ENCODE results near the gene CACNA1B.

DNA sequence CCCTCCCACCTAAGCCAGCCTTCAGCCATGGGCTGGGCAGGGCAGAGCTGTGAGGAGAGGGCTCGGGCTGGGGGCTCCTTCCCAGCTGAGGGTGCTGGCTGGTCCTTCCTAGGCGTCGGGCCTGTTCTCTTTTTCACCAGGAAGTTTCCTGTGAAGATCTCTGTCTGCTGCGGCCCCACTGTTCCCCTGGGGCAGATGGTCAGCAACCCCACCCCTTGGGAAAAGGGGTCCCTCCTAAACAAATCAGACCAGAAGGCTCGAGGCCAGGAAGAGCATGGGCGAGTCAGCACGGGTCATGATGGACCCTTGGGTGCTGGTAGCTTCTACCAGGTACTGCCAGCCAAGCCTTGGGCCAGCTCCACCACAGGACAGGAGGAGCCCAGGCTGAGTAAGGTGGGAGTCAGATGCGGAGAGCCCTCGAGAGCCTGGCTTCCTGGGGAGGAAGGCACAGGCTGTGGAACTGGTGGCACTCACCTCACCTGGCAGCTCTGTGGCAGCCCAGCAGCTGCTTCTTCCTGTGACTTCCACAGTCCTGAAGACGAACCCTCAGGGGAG is 3.5 kb downstream of the CACNA1B start:
- no peak for TF ChIP-seq SP1 (IDR thresholded peaks at IDR 0.05)
- TF ChIP-seq NFRKB (IDR thresholded peaks at IDR 0.05): no peak
- TF ChIP-seq LEF1 (IDR thresholded peaks at IDR 0.05; ENCODE audit: borderline replicate concordance): no peak
- no peak for TF ChIP-seq TARDBP (IDR thresholded peaks at IDR 0.05)
- TF ChIP-seq FOXA1 (IDR thresholded peaks at IDR 0.05): no peak
- TF ChIP-seq, protein P1, sequence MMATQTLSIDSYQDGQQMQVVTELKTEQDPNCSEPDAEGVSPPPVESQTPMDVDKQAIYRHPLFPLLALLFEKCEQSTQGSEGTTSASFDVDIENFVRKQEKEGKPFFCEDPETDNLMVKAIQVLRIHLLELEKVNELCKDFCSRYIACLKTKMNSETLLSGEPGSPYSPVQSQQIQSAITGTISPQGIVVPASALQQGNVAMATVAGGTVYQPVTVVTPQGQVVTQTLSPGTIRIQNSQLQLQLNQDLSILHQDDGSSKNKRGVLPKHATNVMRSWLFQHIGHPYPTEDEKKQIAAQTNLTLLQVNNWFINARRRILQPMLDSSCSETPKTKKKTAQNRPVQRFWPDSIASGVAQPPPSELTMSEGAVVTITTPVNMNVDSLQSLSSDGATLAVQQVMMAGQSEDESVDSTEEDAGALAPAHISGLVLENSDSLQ (IDR thresholded peaks at IDR 0.05): no peak
- TF ChIP-seq SUZ12 (IDR thresholded peaks at IDR 0.05): no peak
- TF ChIP-seq HDGF (IDR thresholded peaks at IDR 0.05; ENCODE audit: borderline replicate concordance): no peak
- no peak for TF ChIP-seq FOXK2 (IDR thresholded peaks at IDR 0.05)
- TF ChIP-seq ELF4 (IDR thresholded peaks at IDR 0.05): no peak
- no peak for TF ChIP-seq FOXM1 (IDR thresholded peaks at IDR 0.05; ENCODE audit: borderline replicate concordance)
- no peak for TF ChIP-seq BHLHE40 (IDR thresholded peaks at IDR 0.05; ENCODE audit: borderline replicate concordance)

Measured in HEK293T (cell line).